Measurements from ENCODE around the gene FERMT1.

- TF ChIP-seq CREB5 (CRISPR knock-in tag; IDR thresholded peaks at IDR 0.05; ENCODE audit: low read depth): no peak
- TF ChIP-seq POU6F1 (CRISPR knock-in tag; IDR thresholded peaks at IDR 0.05; ENCODE audit: borderline replicate concordance, low read depth): no peak
- TF ChIP-seq RARB (CRISPR knock-in tag; IDR thresholded peaks at IDR 0.05): no peak
- TF ChIP-seq GLIS3 (CRISPR knock-in tag; IDR thresholded peaks at IDR 0.05): no peak
- no peak for TF ChIP-seq ZFP3 (CRISPR knock-in tag; IDR thresholded peaks at IDR 0.05)
- TF ChIP-seq TSHZ2 (CRISPR knock-in tag; IDR thresholded peaks at IDR 0.05): no peak
- TF ChIP-seq ZFP30 (CRISPR knock-in tag; IDR thresholded peaks at IDR 0.05): no peak
- TF ChIP-seq PATZ1 (CRISPR knock-in tag; IDR thresholded peaks at IDR 0.05; ENCODE audit: borderline replicate concordance): no peak
- no peak for TF ChIP-seq ZNF8 (CRISPR knock-in tag; IDR thresholded peaks at IDR 0.05)
- no peak for TF ChIP-seq ARNTL (CRISPR knock-in tag; IDR thresholded peaks at IDR 0.05; ENCODE audit: borderline replicate concordance, low read depth)
- no peak for TF ChIP-seq SNAI2 (CRISPR knock-in tag; IDR thresholded peaks at IDR 0.05)
- TF ChIP-seq ESRRG (CRISPR knock-in tag; IDR thresholded peaks at IDR 0.05): no peak
- TF ChIP-seq TOX (CRISPR knock-in tag; IDR thresholded peaks at IDR 0.05; ENCODE audit: borderline replicate concordance): no peak
Observed at GRCh38 chr20:6074784-6075183, 48.0 kb downstream of the FERMT1 start.

Data from SK-N-SH treated with all-trans-retinoic acid at 6 μM for 48 hours (cell line).